GM18873 (cell line): Measurements from ENCODE around the gene ZC3H12D.

ENCODE experiments used
- ATAC-seq: cut with Tn5 transposase; IDR thresholded peaks from one replicate; pipeline ENCODE4 v1.9.1; 2021; ENCODE audit warnings: mild to moderate bottlenecking, moderate library complexity, moderate number of reproducible peaks; ENCODE audit not compliant: unreplicated experiment, low FRiP score

ZC3H12D gene

GRCh38 chr6:149421132-149421531 lies 63.7 kb downstream of the ZC3H12D start:
- ATAC-seq = no peak

DNA sequence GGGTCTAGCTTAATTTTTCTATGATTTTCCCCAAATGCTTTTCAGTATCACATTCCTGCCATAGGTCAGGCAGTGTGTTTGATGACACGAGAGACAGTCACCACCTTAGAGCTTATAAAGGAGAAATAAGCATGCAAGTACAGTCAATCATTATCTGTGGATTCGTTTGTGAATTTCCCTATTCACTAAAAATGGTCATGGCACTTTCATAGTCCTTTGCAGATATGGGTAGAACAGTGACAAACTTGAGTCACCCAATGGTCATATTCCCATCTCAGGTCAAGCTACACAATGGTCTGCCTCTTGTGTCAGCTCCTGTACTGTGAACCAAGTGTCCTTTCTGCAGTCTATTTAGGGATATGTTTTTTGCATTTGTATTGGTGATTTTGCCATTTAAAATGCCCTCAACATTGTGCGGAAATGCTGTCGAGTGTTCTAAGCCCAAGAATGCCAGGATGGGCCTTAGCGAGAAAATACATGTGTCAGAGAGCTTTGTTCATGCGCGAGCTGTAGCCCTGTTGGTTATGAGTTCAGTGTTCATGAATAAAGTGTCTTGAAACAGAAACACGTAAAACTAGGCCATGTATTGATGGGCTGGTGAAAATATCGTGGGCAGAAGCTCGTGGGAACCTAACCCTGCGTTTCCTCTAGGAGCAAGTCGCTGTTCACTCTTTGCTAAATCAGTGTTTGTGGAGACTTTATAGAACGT lies 65.0 kb downstream of the ZC3H12D start:
- no peak for ATAC-seq

- ATAC-seq = no peak
These were observed 70.0 kb downstream of the ZC3H12D start for GRCh38 chr6:149414821-149415220.

GRCh38 chr6:149414009-149414408 lies 70.8 kb downstream of the ZC3H12D start:
- no peak for ATAC-seq

DNA sequence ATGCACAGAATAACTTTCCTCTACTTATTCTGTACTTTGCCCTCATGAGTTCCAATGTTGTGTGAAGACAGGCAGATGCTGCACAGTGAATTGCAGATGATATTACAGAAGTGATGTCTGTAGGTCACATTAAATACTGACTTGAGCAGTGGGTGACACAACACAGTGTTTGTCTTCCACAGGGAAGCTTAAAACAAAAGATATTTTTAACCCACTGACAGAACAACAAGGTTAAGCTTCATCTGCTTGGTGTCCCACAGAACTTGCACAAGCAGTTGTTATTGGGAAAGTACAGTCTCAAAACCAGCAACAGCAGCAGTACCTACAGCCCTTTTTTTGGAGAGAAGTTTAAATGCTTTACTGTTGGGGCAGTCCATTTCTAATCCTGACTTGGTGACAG lies 74.3 kb downstream of the ZC3H12D start:
- no peak for ATAC-seq

DNA sequence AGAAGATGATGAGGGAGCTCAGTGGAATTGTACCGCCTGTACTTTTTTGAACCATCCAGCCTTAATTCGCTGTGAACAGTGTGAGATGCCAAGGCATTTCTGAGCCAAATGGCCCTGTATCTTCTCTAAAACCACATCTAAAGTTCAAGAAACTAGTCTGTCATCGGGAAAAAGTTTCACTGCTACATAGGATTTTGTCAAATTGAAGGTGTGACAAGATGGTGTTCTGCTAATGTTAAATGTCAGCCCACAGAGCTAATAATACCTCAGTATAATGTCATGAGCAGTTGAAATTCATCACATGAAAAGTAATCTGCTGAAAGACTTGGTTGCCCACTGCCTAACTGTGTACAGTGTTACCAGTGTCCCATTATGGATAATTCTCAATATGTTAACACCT lies 75.2 kb downstream of the ZC3H12D start:
- ATAC-seq = no peak

DNA sequence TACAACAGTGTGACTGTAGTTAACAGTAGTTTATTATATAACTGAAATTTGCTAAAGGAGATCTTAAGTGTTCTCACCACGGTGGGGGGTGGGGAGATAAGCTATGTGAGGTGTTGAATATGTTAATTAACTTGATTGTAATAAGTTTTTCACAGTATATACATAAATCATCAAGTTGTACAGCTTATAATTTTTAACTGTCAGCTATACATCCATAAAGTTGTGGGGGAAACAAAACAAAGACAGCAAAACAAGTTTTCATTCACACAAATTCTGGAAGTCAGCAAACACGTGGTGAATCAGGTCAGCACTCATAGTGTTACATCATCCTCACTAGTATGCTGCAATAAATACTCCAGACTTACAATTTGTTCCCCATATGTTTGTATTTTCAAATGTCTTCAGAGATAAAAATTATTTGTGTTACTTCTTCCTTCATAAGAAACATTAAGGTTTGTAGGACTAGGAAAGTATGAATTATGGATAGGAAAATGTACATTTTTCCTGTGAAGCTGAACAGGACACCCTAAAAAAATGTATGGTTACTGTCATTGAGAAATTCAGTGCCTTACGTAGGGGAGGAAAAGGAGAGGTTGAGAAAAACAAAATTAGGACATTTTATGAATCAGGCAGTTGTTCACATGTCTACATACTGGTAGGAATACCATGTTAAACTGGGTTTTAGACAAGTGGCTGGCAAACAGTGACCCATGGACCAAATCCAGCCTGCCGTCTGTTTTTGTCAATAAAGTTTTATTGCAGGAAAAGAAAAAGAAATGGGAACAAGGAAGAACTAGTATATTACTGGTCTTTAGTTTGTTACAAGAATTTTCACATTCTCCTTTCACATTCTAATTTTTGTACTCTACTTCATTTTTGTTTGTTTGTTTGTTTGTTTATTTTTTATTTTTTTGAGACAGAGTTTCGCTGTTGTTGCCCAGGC lies 78.7 kb downstream of the ZC3H12D start:
- ATAC-seq = no peak

GRCh38 chr6:149403534-149403933 lies 81.3 kb downstream of the ZC3H12D start:
- no peak for ATAC-seq

- no peak for ATAC-seq
These were observed 84.8 kb downstream of the ZC3H12D start, which contains the start of gene SUMO4 for GRCh38 chr6:149400050-149400449. TSS of gene SUMO4 (plus strand) at chr6:149400262. CDS start at chr6:149400392, 130 bp downstream.

GRCh38 chr6:149397384-149397783 lies 87.4 kb downstream of the ZC3H12D start:
- ATAC-seq = no peak
